ENCODE data around the gene STC2.
"Not testable (repeated sequence)": the region's sequence is repeated elsewhere in the genome, so short reads cannot be mapped to it uniquely, and the experiment has no call there.

Gene STC2

DNA sequence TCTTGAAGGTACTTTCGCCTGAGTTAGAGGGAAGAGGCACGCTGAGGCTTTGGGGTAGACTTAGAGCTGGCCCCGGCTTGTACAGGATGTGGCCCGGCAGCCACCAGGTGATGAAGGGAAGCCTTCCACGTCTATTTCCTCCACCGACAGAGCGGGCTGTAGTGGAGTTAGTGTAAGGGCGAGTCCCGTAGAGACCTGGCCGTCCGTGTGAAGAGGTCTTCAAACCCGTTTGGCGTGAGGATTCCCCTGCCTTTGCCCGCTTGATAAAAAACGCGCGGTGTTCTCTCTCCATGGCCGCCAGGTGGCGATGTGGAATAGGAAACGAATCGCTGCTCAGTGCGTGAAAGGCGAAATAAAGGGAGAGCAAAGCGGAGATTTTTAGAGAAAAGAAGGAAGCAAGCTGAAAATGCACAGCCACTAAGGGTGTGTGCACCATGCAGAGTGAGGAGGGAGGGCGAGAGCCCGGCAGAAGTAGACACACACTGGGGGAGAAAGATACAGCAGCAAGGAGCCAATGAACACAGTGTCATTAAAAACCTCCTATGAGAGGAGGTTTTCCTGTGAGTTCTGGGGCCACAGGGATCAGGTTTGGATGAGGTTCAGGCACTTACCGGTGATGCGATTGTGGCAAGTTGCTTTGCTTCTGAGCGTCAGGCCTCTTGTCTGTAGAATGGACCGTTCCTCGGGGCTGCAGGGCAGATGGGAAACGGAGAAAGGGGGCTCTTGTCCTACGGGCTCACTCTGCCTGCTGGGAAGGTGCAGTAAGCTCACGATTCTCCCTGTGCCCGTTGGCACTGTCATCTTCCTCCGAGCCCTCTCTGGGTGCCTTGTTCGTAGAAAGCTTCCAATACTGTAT is 34.2 kb downstream of the STC2 start:
- peak; percentile 86 for DNase-seq

GRCh38 chr5:173291722-173292658 is 36.2 kb downstream of the STC2 start:
- no peak for DNase-seq

- no peak for DNase-seq
These were observed 37.6 kb downstream of the STC2 start for GRCh38 chr5:173290477-173291131.

DNA sequence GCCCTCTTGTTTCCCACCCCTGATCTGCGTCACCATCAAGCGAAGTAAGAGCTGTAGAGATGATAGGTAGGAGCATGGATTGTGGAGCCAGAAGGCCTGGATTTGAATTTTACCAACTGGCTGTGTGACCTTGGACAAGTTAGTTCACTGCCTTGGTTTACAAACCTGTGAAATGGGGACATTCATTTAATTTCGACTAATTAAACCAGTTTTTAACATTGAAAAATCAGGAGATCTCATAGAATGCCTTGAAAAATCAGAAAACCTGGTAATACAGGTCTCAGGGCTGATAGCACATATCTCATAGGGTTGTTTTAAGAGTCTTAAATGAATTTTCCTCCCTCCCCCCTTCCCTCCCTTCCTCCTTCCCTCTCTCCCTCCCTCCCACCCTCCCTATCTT is 38.8 kb downstream of the STC2 start:
- no peak for DNase-seq

DNA sequence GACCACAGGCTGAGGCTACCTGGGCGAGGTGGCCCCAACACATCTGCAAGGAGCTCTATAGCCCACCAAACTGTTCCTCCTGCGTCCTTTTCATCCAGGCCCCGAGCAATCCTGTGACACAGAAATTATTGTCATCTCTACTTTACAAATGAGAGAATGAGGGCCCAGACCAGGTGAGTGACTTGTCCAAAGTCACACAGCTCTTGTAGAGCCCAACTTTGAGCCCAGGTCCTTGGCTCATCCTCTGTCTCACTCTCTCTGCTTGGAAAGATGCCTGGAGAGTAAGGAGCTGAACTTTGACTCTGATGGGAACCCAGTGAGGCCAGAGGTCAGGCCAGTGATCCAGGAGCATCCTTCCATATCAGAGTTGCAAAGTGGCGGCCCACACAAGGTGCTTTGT is 39.6 kb downstream of the STC2 start:
- DNase-seq = no peak

DNA sequence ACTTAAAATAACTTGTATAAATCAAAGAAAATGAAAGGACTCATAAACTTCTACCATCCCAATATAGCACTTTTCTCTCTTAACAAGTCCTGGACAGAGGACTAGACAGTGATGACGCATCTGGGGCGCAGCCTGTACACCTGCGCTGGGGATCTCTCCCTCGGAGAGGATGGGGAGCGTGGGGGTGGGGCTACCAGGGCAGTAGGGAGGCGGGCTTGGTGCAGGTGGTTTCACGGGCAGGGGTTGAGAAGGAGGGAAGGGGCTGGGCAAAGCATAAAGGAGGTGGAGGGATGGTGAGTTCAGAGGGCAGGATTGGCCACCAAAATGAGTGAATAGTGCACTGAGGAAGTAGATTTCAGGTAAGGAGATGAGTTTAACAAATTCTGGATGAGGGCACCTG is 41.1 kb downstream of the STC2 start:
- DNase-seq = no peak

- not testable (repeated sequence) for DNase-seq
These were observed 43.8 kb downstream of the STC2 start for GRCh38 chr5:173284343-173284958.

- DNase-seq = peak; percentile 87
These were observed 44.6 kb downstream of the STC2 start for GRCh38 chr5:173283318-173284288.

GRCh38 chr5:173282916-173283315 is 45.3 kb downstream of the STC2 start:
- DNase-seq = no peak

GRCh38 chr5:173281910-173282309 is 46.3 kb downstream of the STC2 start:
- DNase-seq = no peak

DNA sequence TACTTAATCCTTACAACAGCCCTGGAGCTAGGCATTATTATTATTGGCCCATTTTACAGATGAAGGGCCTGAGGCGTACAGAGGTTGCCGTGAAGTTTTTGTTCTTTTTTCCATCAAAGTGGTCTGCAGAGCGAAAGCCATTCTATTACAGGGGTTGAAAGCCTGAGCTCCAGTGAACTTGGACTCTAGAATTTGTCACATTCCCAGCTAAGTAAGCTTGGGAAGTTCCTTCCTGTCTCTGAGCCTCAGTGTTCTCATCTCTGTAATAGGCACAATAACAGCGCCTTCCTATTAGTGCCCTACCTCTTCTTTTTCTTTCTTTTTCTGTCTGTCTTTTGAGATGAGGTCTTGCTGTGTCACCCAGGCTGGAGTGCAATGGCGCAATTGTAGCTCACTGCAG is 49.0 kb downstream of the STC2 start:
- DNase-seq = no peak

DNA sequence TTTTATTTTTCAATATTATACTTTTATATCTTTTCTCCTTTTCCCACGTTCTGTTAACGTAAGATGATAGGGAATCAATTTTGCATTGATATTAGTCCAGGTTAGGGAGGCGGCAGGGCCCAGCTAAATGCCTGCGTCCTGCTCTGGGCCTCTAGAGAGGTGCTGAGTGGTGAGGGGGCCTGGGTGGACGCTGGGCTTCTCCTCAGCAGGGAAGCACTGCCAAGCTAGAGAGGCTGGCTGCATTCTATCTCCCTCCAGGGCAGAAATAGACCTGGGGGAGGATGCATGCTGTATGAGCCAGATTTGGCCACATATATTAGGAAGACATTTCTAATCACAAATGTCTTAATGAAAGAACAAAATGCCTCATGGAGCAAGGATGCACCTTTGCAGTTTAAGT is 49.6 kb downstream of the STC2 start:
- no peak for DNase-seq

DNA sequence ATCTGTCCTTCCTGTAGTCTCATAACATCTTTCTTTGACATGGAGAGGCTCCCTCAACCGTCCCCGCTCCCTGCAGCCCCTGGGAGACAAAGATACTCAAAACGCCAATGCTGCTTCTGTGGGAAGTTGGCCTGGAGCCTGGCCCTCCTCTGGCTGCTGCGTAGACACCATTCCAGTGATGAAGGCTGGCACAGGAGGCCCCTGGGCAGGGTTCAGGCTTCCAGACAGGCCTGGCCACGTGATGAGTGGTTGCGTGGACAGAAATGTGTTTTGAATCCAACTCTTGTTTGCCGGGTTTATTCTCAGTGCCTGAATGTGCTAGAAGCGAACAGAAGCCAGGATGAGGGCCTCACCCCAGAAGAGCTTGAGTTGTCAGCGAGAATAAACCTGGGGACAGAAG is 50.0 kb downstream of the STC2 start:
- DNase-seq = no peak

DNA sequence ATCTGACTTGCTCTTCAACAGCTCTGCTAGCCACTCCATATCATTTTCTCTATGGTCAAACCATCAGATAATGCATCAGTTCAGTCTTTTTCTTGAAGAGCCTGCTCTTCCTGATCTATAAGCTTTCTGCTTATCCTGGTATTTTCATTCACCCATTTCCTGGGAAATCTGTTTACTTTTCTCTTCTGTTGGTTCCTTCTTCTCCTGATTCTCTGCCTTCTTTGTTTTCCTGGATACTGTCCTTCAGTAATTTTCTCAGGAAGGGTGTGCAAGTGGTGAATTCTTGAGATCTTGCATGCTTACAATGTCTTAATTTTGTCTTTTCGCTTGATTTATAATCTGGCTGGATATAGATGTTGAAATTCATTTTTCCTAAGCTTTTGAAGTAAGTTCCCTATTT is 53.4 kb downstream of the STC2 start:
- no peak for DNase-seq

GRCh38 chr5:173271419-173271818 is 56.8 kb downstream of the STC2 start:
- no peak for DNase-seq

- no peak for DNase-seq
These were observed 59.3 kb downstream of the STC2 start for GRCh38 chr5:173268750-173269432.

DNA sequence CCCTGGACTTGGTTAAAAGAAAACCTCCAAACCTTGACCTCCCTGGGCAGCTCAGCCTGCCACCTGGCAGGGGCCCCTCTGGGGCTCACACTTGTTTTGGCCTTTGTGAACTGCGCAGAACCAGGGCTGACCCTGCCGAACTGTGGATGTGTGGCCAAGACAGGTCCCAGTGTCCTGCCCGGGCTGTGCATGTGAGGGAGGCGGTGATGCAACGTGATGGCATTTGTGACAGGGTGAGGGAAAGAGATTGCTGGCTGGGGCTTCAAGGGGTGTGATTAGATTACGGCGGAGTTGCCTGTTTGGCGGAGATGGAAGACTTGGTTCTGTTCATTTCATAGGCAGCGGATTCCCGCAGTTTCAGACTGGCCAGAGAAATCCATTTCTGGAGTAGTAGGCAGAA is 62.8 kb downstream of the STC2 start:
- DNase-seq = no peak

All from activated effector memory CD4-positive, alpha-beta T cell treated with anti-CD3 and anti-CD28 coated beads, Interleukin-2, amount 50 U/mL, for 16 hours (primary cell).